Ovary (tissue), 1 donor: ENCODE data around the gene PJA1.

Source experiments
- EP300 ChIP-seq: sonication (generic); formaldehyde crosslinking; IDR thresholded peaks from one replicate; pipeline ENCODE4 v1.6.1; 2017; ENCODE audit warnings: antibody characterized with exemption
- POLR2A ChIP-seq: fragments of 450-650 bp; IDR thresholded peaks from one replicate; pipeline ENCODE4 v1.6.1; 2017; ENCODE audit warnings: antibody characterized with exemption, mild to moderate bottlenecking, moderate library complexity

DNA sequence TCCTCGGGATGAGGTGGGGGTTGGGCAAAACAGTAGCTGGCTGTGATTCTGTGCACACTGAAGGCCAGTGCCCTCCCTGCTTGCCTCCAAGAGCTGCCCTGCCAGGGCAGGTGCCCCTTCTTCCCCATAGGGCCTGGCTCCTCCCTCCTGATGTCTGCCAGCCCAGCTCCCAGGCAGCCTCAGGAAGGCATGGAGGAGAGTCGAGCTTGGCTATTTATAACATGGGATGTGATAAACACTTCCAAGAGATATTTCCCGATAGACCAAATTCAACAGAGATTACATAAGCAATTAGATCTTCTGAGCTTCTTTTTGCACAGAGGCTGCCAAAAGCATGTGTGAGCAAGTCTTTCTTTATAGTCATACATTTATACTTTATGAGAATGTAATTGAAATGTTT is 45.3 kb upstream of the PJA1 start:
- TF ChIP-seq EP300, result no peak
- no peak for TF ChIP-seq POLR2A
